Spinal cord (tissue), 10 donors: Measurements from ENCODE around the gene CCDC6. TPM values are rescaled to one million over a fixed set of nuclear protein-coding genes. Genes with fewer than 3 reads are reported as not detected.
"Not testable (repeated sequence)": the region's sequence is repeated elsewhere in the genome, so short reads cannot be mapped to it uniquely, and the experiment has no call there.

ENCODE experiments used
- DNase-seq, 6 donors: peaks; one replicate each; pipeline versions ENCODE4 v3.0.0 to v3.0.0-alpha.2; 2013 to 2015; ENCODE audit warnings: low spot score in 6 of 6, low read depth in 4 of 6
- H3K27ac ChIP-seq: one replicate; pipeline ENCODE4 v1.5.1; 2013; ENCODE audit warnings: low read depth, low read length, control low read depth
- H3K27me3 ChIP-seq: one replicate; pipeline ENCODE4 v1.6.1; 2013; ENCODE audit warnings: low read length; ENCODE audit not compliant: control insufficient read depth, insufficient read depth
- H3K36me3 ChIP-seq: one replicate; pipeline ENCODE4 v1.6.1; 2013; ENCODE audit warnings: low read length; ENCODE audit not compliant: control insufficient read depth, insufficient read depth
- H3K4me1 ChIP-seq: one replicate; pipeline ENCODE4 v1.6.1; 2013; ENCODE audit warnings: low read length; ENCODE audit not compliant: control insufficient read depth, insufficient read depth
- H3K4me3 ChIP-seq: one replicate; pipeline ENCODE4 v1.5.1; 2013; ENCODE audit warnings: low read depth, low read length, control low read depth
- H3K9me3 ChIP-seq: one replicate; pipeline ENCODE4 v1.6.1; 2013; ENCODE audit warnings: low read length; ENCODE audit not compliant: control insufficient read depth, insufficient read depth
- WGBS: methylation state at CpG from one replicate; pipeline ENCODE4 v1.1.5; 2013; ENCODE audit warnings: missing lambda C conversion rate; ENCODE audit not compliant: insufficient coverage; 5-methylcytosine and 5-hydroxymethylcytosine counted together
- polyA plus RNA-seq, 2 donors: library from polyadenylated mRNA; unstranded; fragments of 120-200 nt; gene quantifications; one replicate each; pipeline ENCODE4 v1.2.1, GENCODE V29; 2013; ENCODE audit not compliant: insufficient read length in 2 of 2
- total RNA-seq, 2 donors: library from RNA; depleted of rRNA in 1 of 2; stranded (reverse); fragments of 120-200 nt in 1 of 2; fragments of >200 nt in 1 of 2; gene quantifications; one replicate each; pipeline versions ENCODE4 v1.2.3 to v1.2.4, GENCODE V29; 2013 to 2014
- donor health status: healthy.

CCDC6 gene
- total and polyA plus RNA-seq, 4 donors: 31.6 to 68.9 (median 39.7) TPM

GRCh38 chr10:59887006-59887405, 19.4 kb downstream of the CCDC6 start:
- H3K4me1 ChIP-seq: no peaks in the 10 kb centered on the region
- no peak for DNase-seq
- WGBS: 93% methylated on average over 2 of the region's 5 CpGs

GRCh38 chr10:59885430-59886134, 20.8 kb downstream of the CCDC6 start:
- H3K27me3 ChIP-seq: no peaks in the 10 kb centered on the region
- no peaks in the 10 kb centered on the region for H3K9me3 ChIP-seq
- DNase-seq: no peak
- peaks cover 9% of the 10 kb centered on the region for H3K36me3 ChIP-seq
- 76% methylated on average over 4 of the region's 8 CpGs for WGBS
- no peaks in the 10 kb centered on the region for H3K4me1 ChIP-seq
- H3K4me3 ChIP-seq: no peak overlapping the region
- no peak overlapping the region for H3K27ac ChIP-seq

More at GRCh38 chr10:59887006-59887405, 19.4 kb downstream of the CCDC6 start:
- H3K9me3 ChIP-seq: no peaks in the 10 kb centered on the region
- peaks cover 9% of the 10 kb centered on the region for H3K36me3 ChIP-seq
- no peak overlapping the region for H3K4me3 ChIP-seq
- no peak overlapping the region for H3K27ac ChIP-seq
- H3K27me3 ChIP-seq: no peaks in the 10 kb centered on the region

GRCh38 chr10:59884893-59885292, 21.5 kb downstream of the CCDC6 start:
- WGBS: no CpG with 5 or more reads among the region's 8 CpGs
- H3K27me3 ChIP-seq, H3K27ac ChIP-seq, DNase-seq, H3K36me3 ChIP-seq, H3K9me3 ChIP-seq, H3K4me1 ChIP-seq, H3K4me3 ChIP-seq: not testable (repeated sequence)

GRCh38 chr10:59881640-59882039, 24.7 kb downstream of the CCDC6 start:
- no peak for DNase-seq
- Histone ChIP-seq H3K36me3 (no peaks in the 10 kb centered on the region), H3K4me3 (no peak overlapping the region), H3K9me3 (no peaks in the 10 kb centered on the region), H3K4me1 (no peaks in the 10 kb centered on the region), H3K27me3 (no peaks in the 10 kb centered on the region), H3K27ac (no peak overlapping the region)
- WGBS: no CpG with 5 or more reads among the region's 6 CpGs

DNA sequence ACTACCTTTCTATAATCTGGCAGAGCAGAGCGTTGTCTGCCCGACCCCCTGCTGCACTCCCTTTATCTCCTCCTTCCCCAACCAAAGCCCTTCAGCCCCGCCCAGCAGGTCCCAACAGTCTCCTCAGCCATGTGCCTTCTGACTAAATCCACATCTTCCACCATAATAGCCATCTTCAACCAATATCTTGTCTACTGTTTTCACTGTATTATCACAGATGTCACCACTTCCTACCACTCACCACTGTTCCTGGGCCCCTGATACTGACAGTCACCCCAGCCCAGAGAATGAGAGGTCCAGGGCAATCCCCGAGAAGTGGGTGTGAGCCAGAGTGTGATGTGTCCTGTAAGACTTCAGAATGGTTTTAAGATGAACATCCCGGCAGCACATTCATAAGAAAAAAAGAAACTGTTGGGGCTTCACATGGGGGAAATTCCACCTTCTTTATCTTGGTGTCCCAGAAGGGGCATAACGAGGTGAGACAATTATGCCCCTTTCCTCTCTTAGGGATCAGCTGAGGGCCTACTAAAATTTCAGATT, 25.3 kb downstream of the CCDC6 start:
- H3K27me3 ChIP-seq: no peaks in the 10 kb centered on the region
- DNase-seq: no peak
- H3K36me3 ChIP-seq: no peaks in the 10 kb centered on the region
- 81% methylated on average over 2 of the region's 6 CpGs for WGBS
- H3K4me3 ChIP-seq: no peak overlapping the region
- no peak overlapping the region for H3K27ac ChIP-seq
- no peaks in the 10 kb centered on the region for H3K4me1 ChIP-seq
- no peaks in the 10 kb centered on the region for H3K9me3 ChIP-seq

GRCh38 chr10:59880019-59880717, 26.2 kb downstream of the CCDC6 start:
- H3K9me3 ChIP-seq: no peaks in the 10 kb centered on the region
- H3K4me3 ChIP-seq: no peak overlapping the region
- no peak for DNase-seq
- no peak overlapping the region for H3K27ac ChIP-seq
- no peaks in the 10 kb centered on the region for H3K4me1 ChIP-seq
- no peaks in the 10 kb centered on the region for H3K36me3 ChIP-seq
- WGBS: 97% methylated on average over 3 of the region's 6 CpGs
- no peaks in the 10 kb centered on the region for H3K27me3 ChIP-seq

- no peak for DNase-seq
- Histone ChIP-seq H3K27me3 (no peaks in the 10 kb centered on the region), H3K4me3 (no peak overlapping the region), H3K36me3 (no peaks in the 10 kb centered on the region), H3K9me3 (no peaks in the 10 kb centered on the region), H3K27ac (no peak overlapping the region), H3K4me1 (no peaks in the 10 kb centered on the region)
- WGBS: 94% methylated on average over 4 of the region's 4 CpGs
Observed at GRCh38 chr10:59879363-59879913, 26.9 kb downstream of the CCDC6 start.

- Histone ChIP-seq H3K4me1 (no peaks in the 10 kb centered on the region), H3K36me3 (no peaks in the 10 kb centered on the region), H3K27me3 (no peaks in the 10 kb centered on the region), H3K4me3 (no peak overlapping the region), H3K27ac (no peak overlapping the region), H3K9me3 (no peaks in the 10 kb centered on the region)
- DNase-seq: no peak
- WGBS: no CpG with 5 or more reads among the region's 2 CpGs
Observed at GRCh38 chr10:59878915-59879314, 27.4 kb downstream of the CCDC6 start.

GRCh38 chr10:59878289-59878688, 28.1 kb downstream of the CCDC6 start:
- 100% methylated on average over 1 of the region's 2 CpGs for WGBS
- no peaks in the 10 kb centered on the region for H3K27me3 ChIP-seq
- H3K36me3 ChIP-seq: no peaks in the 10 kb centered on the region
- DNase-seq: no peak
- no peak overlapping the region for H3K4me3 ChIP-seq
- no peak overlapping the region for H3K27ac ChIP-seq
- H3K9me3 ChIP-seq: no peaks in the 10 kb centered on the region
- no peaks in the 10 kb centered on the region for H3K4me1 ChIP-seq
